ENCODE results near the gene TUBB4B. TPM values are rescaled to one million over a fixed set of nuclear protein-coding genes. Genes with fewer than 3 reads are reported as not detected.

The TUBB4B gene
- total RNA-seq, 1 donor from 2014 or later, result 148 TPM

DNA sequence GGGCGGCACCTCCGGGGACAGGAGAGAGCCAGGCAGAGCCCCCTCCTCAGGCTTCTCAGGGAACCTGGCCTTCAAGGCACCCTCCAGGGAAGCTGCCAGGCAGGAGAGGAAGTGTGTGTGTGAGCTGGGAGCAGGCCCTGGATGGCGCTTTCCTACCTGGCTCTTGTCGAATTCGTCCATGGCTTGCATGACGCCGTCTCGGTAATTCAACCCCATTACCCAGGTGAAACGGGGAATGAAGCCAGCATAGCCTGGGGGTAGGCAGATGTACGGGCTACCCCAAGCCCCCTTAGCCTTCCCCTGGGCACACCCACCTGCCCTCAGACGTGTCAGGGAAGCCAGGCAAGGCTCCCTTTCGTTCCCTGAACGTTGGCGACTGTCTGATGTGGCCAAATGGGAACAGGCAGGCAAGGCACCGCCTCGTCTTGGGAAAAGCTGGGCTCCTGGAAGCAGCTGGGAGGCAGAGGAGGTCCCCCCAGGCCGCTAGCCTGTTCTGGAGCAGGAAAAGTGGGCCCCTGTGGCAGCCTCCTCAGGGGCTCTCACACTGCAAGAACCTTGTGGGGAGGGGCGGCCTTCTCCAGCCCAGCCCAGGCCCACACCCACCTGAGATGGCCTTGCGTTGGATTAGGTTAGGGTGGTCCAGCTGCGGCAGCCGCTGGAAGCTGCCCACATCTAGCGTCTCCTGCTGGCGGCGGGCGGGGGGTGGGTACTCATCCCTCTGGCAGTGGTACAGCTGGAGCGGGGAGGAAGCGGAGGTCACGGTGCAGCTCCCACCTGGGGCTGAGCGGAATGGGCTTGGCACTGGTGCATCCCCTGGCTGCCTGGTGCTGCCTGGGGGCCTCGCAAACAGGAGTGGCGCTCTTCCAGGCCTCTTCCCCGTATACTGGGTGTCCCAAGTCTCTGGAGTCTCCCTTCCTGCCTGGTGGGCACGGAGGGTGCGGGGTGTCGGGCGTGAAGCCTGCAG, 3.7 kb downstream of the TUBB4B start:
- Mint-ChIP-seq H3K36me3 (peaks cover 12% of the 10 kb centered on the region), H3K27me3 (ENCODE audit: low read depth) (no peaks in the 10 kb centered on the region), H3K27ac (no peak overlapping the region), H3K9me3 (no peaks in the 10 kb centered on the region), H3K4me1 (peaks cover 13% of the 10 kb centered on the region), H3K4me3 (no peak overlapping the region)
- TF ChIP-seq, protein P1, sequence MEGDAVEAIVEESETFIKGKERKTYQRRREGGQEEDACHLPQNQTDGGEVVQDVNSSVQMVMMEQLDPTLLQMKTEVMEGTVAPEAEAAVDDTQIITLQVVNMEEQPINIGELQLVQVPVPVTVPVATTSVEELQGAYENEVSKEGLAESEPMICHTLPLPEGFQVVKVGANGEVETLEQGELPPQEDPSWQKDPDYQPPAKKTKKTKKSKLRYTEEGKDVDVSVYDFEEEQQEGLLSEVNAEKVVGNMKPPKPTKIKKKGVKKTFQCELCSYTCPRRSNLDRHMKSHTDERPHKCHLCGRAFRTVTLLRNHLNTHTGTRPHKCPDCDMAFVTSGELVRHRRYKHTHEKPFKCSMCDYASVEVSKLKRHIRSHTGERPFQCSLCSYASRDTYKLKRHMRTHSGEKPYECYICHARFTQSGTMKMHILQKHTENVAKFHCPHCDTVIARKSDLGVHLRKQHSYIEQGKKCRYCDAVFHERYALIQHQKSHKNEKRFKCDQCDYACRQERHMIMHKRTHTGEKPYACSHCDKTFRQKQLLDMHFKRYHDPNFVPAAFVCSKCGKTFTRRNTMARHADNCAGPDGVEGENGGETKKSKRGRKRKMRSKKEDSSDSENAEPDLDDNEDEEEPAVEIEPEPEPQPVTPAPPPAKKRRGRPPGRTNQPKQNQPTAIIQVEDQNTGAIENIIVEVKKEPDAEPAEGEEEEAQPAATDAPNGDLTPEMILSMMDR (IDR thresholded peaks at IDR 0.05; ENCODE audit: unreplicated experiment), result no peak
- DNase-seq (ENCODE audit: low spot score in 2 of 2, unreplicated experiment in 2 of 2), result no peak

DNA sequence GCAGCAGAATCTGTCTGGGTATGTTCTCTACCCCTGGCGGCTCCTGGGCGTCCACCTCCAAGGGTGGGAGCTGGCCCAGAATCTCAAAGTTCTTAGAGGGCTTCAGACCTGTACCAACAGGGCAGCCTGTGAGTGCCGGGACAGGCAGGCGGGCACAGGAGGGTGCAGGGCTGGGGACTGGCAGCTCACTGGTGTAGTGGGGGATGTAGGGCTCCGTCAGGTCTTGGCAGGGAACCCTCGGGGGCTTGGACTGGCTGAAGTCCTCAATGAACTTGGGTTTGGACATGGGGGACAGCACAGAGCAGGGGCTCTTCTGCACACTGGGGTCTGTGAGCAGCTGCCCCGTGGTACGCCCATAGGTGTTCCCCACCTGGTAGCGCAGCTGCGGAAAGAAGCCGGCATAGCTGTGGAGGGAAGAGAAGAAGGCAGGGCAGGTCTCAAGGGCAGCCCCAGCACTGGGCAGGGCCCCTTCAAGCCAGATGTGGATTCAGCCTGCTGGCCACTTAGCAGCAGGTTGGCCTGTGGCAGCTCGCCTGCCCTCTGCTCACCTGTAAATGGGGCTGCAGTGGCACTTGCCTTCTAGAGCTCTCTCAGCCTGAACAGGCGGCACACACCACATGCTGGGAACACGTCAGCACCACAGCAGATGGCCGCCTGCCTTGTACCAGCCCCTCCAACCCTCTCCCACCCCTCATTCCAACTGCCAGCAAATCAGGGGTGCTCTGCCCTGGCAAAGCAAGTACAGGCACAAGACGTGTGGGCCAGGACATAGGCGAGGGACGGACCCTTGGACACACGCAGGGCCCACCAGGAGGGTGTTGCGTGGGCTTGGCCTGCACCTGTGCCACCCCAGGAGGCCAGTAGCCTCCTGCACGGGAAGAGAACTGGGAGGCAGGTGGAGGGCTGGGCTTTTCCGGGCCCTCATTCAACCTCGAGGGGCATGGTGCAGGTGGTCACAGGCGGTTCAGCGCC, 4.6 kb downstream of the TUBB4B start:
- TF ChIP-seq, protein P1 (IDR thresholded peaks at IDR 0.05; ENCODE audit: unreplicated experiment), result no peak
- Mint-ChIP-seq H3K36me3 (peaks cover 12% of the 10 kb centered on the region), H3K9me3 (no peaks in the 10 kb centered on the region), H3K27me3 (ENCODE audit: low read depth) (no peaks in the 10 kb centered on the region), H3K4me1 (peaks cover 10% of the 10 kb centered on the region), H3K27ac (no peak overlapping the region), H3K4me3 (no peak overlapping the region)
- DNase-seq (ENCODE audit: low spot score in 2 of 2, unreplicated experiment in 2 of 2), result no peak

DNA sequence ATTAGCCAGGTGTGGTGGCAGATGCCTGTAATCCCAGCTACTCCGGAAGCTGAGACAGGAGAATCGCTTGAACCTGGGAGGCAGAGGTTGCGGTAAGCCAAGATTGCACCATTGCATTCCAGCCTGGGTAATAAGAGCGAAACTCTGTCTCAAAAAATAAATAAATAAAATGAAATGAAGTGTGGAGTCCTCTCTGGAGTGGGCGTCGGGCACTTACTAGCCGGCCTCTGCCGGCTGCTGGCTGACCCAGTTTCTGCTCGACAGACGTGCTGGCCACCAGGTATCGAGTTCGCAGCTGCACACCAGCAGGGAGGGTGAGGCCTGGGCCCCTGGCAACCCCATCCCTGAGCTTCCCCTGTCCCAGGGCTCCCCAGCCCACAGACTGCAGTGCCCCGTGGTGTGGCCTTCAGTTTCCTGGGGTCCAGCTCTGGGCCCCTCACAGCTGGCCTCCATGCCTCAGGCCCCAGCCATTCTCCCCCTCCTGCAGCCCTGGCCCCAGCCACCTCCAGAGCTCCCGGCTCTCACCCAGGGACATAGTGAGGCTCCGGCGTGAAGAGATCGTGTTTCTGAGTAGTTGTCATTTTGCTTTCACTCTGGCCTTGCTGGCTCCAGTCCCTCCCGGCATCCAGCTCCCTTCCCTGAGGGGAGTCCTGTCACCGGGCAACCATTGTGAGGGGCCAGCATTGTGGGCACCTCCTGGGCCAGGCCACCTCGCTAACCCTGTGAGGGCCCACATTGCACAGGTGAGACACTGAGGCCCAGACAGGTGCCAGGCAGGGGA, 6.2 kb downstream of the TUBB4B start:
- DNase-seq (ENCODE audit: low spot score in 2 of 2, unreplicated experiment in 2 of 2), result no peak
- TF ChIP-seq, protein P1 (IDR thresholded peaks at IDR 0.05; ENCODE audit: unreplicated experiment), result no peak
- no peak overlapping the region for H3K27ac Mint-ChIP-seq
- H3K9me3 Mint-ChIP-seq, result no peaks in the 10 kb centered on the region
- H3K36me3 Mint-ChIP-seq, result peaks cover 11% of the 10 kb centered on the region
- H3K4me1 Mint-ChIP-seq, result peaks cover 9% of the 10 kb centered on the region
- no peak overlapping the region for H3K4me3 Mint-ChIP-seq
- no peaks in the 10 kb centered on the region for H3K27me3 Mint-ChIP-seq (ENCODE audit: low read depth)

DNA sequence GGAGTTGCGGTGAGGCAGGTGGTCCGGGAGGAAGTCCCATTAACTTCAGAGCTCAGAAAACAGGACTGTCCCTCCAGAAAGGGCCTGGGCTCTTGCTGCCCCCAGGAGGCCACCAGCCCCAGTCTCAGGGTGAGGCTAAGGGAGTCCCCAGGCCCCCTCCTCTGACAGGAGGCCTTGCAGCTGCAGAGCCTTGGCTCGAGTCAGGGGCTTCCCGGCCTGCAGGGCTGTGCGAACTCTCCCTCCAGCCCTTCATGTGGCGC, 6.8 kb downstream of the TUBB4B start:
- Mint-ChIP-seq H3K36me3 (peaks cover 5% of the 10 kb centered on the region), H3K27me3 (ENCODE audit: low read depth) (no peaks in the 10 kb centered on the region), H3K27ac (no peak overlapping the region), H3K4me1 (peaks cover 4% of the 10 kb centered on the region), H3K4me3 (no peak overlapping the region), H3K9me3 (no peaks in the 10 kb centered on the region)
- no peak for DNase-seq (ENCODE audit: low spot score in 2 of 2, unreplicated experiment in 2 of 2)
- TF ChIP-seq, protein P1 (IDR thresholded peaks at IDR 0.05; ENCODE audit: unreplicated experiment), result no peak
